K562 (cell line): ENCODE measurements around the gene AIFM3. TPM values are rescaled to one million over a fixed set of nuclear protein-coding genes. Genes with fewer than 3 reads are reported as not detected.
A peak's percentile ranks its signal among the peaks of the same experiment; 100 is the strongest.

Source experiments
- CBX3 ChIP-seq, 2 experiments: IDR thresholded peaks; 1 replicate in 1 of 2; 2 replicates in 1 of 2; pipeline ENCODE4 v1.6.1; 2012; ENCODE audit warnings: inconsistent platforms in 2 of 2, low read length in 2 of 2, borderline replicate concordance in 1 of 2, control low read depth in 1 of 2
- CHD1 ChIP-seq: fragments of 200-600 bp; sonication (generic); IDR thresholded peaks from one replicate; pipeline ENCODE4 v1.6.1; 2012; ENCODE audit warnings: mild to moderate bottlenecking, moderate library complexity, low read length, inconsistent platforms
- DIDO1 ChIP-seq: fragments of 450-650 bp; IDR thresholded peaks from 2 replicates; pipeline ENCODE4 v1.6.1; 2016; ENCODE audit warnings: low read depth, missing biosample characterization, missing genetic modification characterization
- GTF2A2 ChIP-seq: IDR thresholded peaks from 2 replicates; pipeline ENCODE4 v1.6.1; 2016; ENCODE audit warnings: mild to moderate bottlenecking, missing genetic modification characterization, missing compliant biosample characterization
- HDAC3 ChIP-seq: fragments of 450-650 bp; IDR thresholded peaks from 2 replicates; pipeline ENCODE4 v1.6.1; 2018; ENCODE audit warnings: borderline replicate concordance, mild to moderate bottlenecking, moderate library complexity; ENCODE audit not compliant: partially characterized antibody
- HMG20A ChIP-seq: fragments of 450-650 bp; formaldehyde crosslinking; conservative IDR thresholded peaks from 2 replicates; pipeline ENCODE4 v1.4.0; 2020; ENCODE audit warnings: mild to moderate bottlenecking, mixed read lengths
- HMG20B ChIP-seq: fragments of 250-450 bp; sonication (Bioruptor Pico); IDR thresholded peaks from 2 replicates; pipeline ENCODE4 v1.5.0; 2021; ENCODE audit warnings: mild to moderate bottlenecking
- HNRNPK ChIP-seq: fragments of 200-400 bp; formaldehyde crosslinking; IDR thresholded peaks from one replicate; pipeline ENCODE4 v1.6.1; 2018; ENCODE audit warnings: mild to moderate bottlenecking, low read depth, low read length; ENCODE audit not compliant: poor library complexity, severe bottlenecking
- MAFF ChIP-seq: IDR thresholded peaks from 2 replicates; pipeline ENCODE4 v1.6.1; 2012; ENCODE audit warnings: low read length, improper control_type of control experiment
- NFE2 ChIP-seq: IDR thresholded peaks from 2 replicates; pipeline ENCODE4 v1.6.1; 2014; ENCODE audit warnings: antibody characterized with exemption, low read depth
- NR2C1 ChIP-seq, 2 experiments: fragments of 450-650 bp; IDR thresholded peaks; 2 replicates each; pipeline ENCODE4 v1.6.1; 2017; ENCODE audit warnings: mild to moderate bottlenecking in 2 of 2, antibody characterized with exemption in 1 of 2, inconsistent platforms in 1 of 2, missing compliant biosample characterization in 1 of 2, missing genetic modification characterization in 1 of 2
- POLR2G ChIP-seq: fragments of 200-400 bp; formaldehyde crosslinking; IDR thresholded peaks from 2 replicates; pipeline ENCODE4 v1.6.1; 2017; ENCODE audit warnings: low read depth, mild to moderate bottlenecking, antibody characterized with exemption, low read length, moderate library complexity
- SPI1 ChIP-seq: IDR thresholded peaks from 2 replicates; pipeline ENCODE4 v1.6.1; 2011; ENCODE audit warnings: low read depth, low read length, control low read depth, borderline replicate concordance
- SREBF1 ChIP-seq: fragments of 150-350 bp; IDR thresholded peaks from 2 replicates; pipeline ENCODE4 v1.6.1; 2014; ENCODE audit warnings: antibody characterized with exemption, low read depth, low read length, borderline replicate concordance
- ZNF165 ChIP-seq: fragments of 250-450 bp; sonication (Bioruptor Pico); IDR thresholded peaks from 2 replicates; pipeline ENCODE4 v1.4.0; 2020; ENCODE audit warnings: borderline replicate concordance
- ZNF316 ChIP-seq: fragments of 450-650 bp; IDR thresholded peaks from 2 replicates; pipeline ENCODE4 v1.6.1; 2016
- ZNF384 ChIP-seq: IDR thresholded peaks from 2 replicates; pipeline ENCODE4 v1.6.1; 2012; ENCODE audit warnings: low read depth, low read length, improper control_type of control experiment
- ZNF41 ChIP-seq: fragments of 250-450 bp; sonication (Bioruptor Pico); conservative IDR thresholded peaks from 2 replicates; pipeline ENCODE4 v1.4.0; 2020; ENCODE audit warnings: mild to moderate bottlenecking
- ZNF586 ChIP-seq: fragments of 450-650 bp; formaldehyde crosslinking; conservative IDR thresholded peaks from 2 replicates; pipeline ENCODE4 v1.4.0; 2020; ENCODE audit warnings: mild to moderate bottlenecking, moderate library complexity
- ZNF696 ChIP-seq: fragments of 250-450 bp; sonication (Bioruptor Pico); conservative IDR thresholded peaks from 2 replicates; pipeline ENCODE4 v1.4.0; 2020; ENCODE audit warnings: mild to moderate bottlenecking, moderate library complexity
- ZNF785 ChIP-seq: fragments of 250-450 bp; sonication (Bioruptor Pico); IDR thresholded peaks from 2 replicates; pipeline ENCODE4 v1.4.0; 2020; ENCODE audit warnings: mild to moderate bottlenecking
- polyA plus RNA-seq, 8 experiments: library from polyadenylated mRNA; depleted of rRNA in 4 of 8; stranded (reverse) in 5 of 8; unstranded in 3 of 8; fragments of >200 nt; fragmentation: Nextera tagmentation in 2 of 8; fragmentation: Illumina TruSeq in 1 of 8; extraction: Ambion mirVana in 2 of 8; extraction: Trizol in 1 of 8; gene quantifications; 2 replicates each; pipeline versions ENCODE4 v1.2.1 to v1.2.3, GENCODE V29; 2011 to 2014; ENCODE audit warnings: inconsistent platforms in 1 of 8, missing spikeins in 1 of 8
- total RNA-seq, 7 experiments: library from RNA; depleted of rRNA in 6 of 7; stranded (reverse); fragments of >200 nt in 6 of 7; fragmentation: Illumina TruSeq in 2 of 7; extraction: Trizol in 2 of 7; gene quantifications; 2 replicates each; pipeline versions ENCODE4 v1.2.1 to v1.2.3, GENCODE V29; 2011 to 2021; ENCODE audit warnings: low replicate concordance in 1 of 7
- TF ChIP-seq, protein P1 (sequence below): fragments of 250-450 bp; sonication (Bioruptor Pico); IDR thresholded peaks from 2 replicates; pipeline ENCODE4 v1.4.0; 2020; ENCODE audit warnings: mild to moderate bottlenecking, moderate library complexity
- TF ChIP-seq, protein P2 (sequence below): IDR thresholded peaks from 3 replicates; pipeline ENCODE4 v1.6.1; 2011; ENCODE audit warnings: borderline replicate concordance, mild to moderate bottlenecking, moderate library complexity; ENCODE audit not compliant: insufficient read length; ENCODE audit errors: extremely low read depth
- TF ChIP-seq, protein P3 (sequence below): sonication (generic); formaldehyde crosslinking; IDR thresholded peaks from 2 replicates; pipeline ENCODE4 v1.8.0; 2022; ENCODE audit warnings: mild to moderate bottlenecking, missing genetic modification reagents

Gene AIFM3
- total and polyA plus RNA-seq, 9 of the 15 experiments (the other 6 are each of a cell fraction or from before 2014, with no cell fraction given), result 0.03 to 0.20 (median 0.07) TPM; not detected in 1

- TF ChIP-seq, protein P1, sequence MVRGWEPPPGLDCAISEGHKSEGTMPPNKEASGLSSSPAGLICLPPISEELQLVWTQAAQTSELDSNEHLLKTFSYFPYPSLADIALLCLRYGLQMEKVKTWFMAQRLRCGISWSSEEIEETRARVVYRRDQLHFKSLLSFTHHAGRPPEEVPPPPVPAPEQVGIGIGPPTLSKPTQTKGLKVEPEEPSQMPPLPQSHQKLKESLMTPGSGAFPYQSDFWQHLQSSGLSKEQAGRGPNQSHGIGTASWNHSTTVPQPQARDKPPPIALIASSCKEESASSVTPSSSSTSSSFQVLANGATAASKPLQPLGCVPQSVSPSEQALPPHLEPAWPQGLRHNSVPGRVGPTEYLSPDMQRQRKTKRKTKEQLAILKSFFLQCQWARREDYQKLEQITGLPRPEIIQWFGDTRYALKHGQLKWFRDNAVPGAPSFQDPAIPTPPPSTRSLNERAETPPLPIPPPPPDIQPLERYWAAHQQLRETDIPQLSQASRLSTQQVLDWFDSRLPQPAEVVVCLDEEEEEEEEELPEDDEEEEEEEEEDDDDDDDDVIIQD (CRISPR knock-in tag), result no peak
- 0 out of 2 replicates have a peak, but pooled peaks have one; percentile 67 for TF ChIP-seq ZNF696 (CRISPR knock-in tag)
- TF ChIP-seq ZNF316, result no peak
- no peak for TF ChIP-seq HDAC3
- no peak for TF ChIP-seq NR2C1 (IDR thresholded peaks at IDR 0.05)
- TF ChIP-seq NR2C1 (tag; IDR thresholded peaks at IDR 0.05), result no peak
- TF ChIP-seq SPI1, result no peak
- TF ChIP-seq ZNF785 (CRISPR knock-in tag), result no peak
- TF ChIP-seq MAFF, result no peak
- no peak for TF ChIP-seq CBX3 (IDR thresholded peaks at IDR 0.05; ENCODE audit: borderline replicate concordance in 1 of 2, low read length in 2 of 2)
- TF ChIP-seq HMG20B (CRISPR knock-in tag), result no peak
- TF ChIP-seq ZNF384, result no peak
- TF ChIP-seq HMG20A (CRISPR knock-in tag), result no peak
- no peak for TF ChIP-seq POLR2G
- TF ChIP-seq HNRNPK, result no peak
- no peak; the same call in 1 of the 2 replicates for TF ChIP-seq ZNF586 (CRISPR knock-in tag)
- peak; percentile 74 for TF ChIP-seq CHD1
- TF ChIP-seq GTF2A2 (tag), result no peak
- TF ChIP-seq, protein P2, sequence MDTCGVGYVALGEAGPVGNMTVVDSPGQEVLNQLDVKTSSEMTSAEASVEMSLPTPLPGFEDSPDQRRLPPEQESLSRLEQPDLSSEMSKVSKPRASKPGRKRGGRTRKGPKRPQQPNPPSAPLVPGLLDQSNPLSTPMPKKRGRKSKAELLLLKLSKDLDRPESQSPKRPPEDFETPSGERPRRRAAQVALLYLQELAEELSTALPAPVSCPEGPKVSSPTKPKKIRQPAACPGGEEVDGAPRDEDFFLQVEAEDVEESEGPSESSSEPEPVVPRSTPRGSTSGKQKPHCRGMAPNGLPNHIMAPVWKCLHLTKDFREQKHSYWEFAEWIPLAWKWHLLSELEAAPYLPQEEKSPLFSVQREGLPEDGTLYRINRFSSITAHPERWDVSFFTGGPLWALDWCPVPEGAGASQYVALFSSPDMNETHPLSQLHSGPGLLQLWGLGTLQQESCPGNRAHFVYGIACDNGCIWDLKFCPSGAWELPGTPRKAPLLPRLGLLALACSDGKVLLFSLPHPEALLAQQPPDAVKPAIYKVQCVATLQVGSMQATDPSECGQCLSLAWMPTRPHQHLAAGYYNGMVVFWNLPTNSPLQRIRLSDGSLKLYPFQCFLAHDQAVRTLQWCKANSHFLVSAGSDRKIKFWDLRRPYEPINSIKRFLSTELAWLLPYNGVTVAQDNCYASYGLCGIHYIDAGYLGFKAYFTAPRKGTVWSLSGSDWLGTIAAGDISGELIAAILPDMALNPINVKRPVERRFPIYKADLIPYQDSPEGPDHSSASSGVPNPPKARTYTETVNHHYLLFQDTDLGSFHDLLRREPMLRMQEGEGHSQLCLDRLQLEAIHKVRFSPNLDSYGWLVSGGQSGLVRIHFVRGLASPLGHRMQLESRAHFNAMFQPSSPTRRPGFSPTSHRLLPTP, result no peak
- TF ChIP-seq ZNF41 (CRISPR knock-in tag), result 0 out of 2 replicates have a peak, but pooled peaks have one; percentile 30
- TF ChIP-seq, protein P3, sequence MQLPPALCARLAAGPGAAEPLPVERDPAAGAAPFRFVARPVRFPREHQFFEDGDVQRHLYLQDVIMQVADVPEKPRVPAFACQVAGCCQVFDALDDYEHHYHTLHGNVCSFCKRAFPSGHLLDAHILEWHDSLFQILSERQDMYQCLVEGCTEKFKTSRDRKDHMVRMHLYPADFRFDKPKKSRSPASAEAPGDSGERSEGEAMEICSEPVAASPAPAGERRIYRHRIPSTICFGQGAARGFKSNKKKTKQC (CRISPR knock-in tag), result no peak
- TF ChIP-seq SREBF1, result no peak
- TF ChIP-seq ZNF165 (CRISPR knock-in tag), result peak; percentile 78; the same call in 1 of the 2 replicates
- no peak for TF ChIP-seq DIDO1 (tag)
- TF ChIP-seq NFE2, result no peak
Measured at GRCh38 chr22:20998411-20999336, 31.6 kb downstream of the AIFM3 start (continued).
